ENCODE measurements around the gene CAPS2. TPM values are rescaled to one million over a fixed set of nuclear protein-coding genes. Genes with fewer than 3 reads are reported as not detected.

Gene CAPS2
- total RNA-seq, 1 donor from 2014 or later = 2.1 TPM

GRCh38 chr12:75305412-75306332 is 24.5 kb downstream of the CAPS2 start:
- intact Hi-C loops (cut with micrococcal nuclease) = no loop called here

GRCh38 chr12:75302781-75303180 is 27.3 kb downstream of the CAPS2 start:
- intact Hi-C loops (cut with micrococcal nuclease) = no loop called here

- intact Hi-C loops (cut with micrococcal nuclease) = no loop called here
These were observed 27.9 kb downstream of the CAPS2 start for GRCh38 chr12:75302225-75302624.

GRCh38 chr12:75294797-75295196 is 35.3 kb downstream of the CAPS2 start:
- intact Hi-C loops (cut with micrococcal nuclease) = no loop called here

- intact Hi-C loops (cut with micrococcal nuclease) = no loop called here
These were observed 35.8 kb downstream of the CAPS2 start for GRCh38 chr12:75294336-75294735.

GRCh38 chr12:75291014-75291413 is 39.1 kb downstream of the CAPS2 start:
- intact Hi-C loops (cut with micrococcal nuclease) = no loop called here

DNA sequence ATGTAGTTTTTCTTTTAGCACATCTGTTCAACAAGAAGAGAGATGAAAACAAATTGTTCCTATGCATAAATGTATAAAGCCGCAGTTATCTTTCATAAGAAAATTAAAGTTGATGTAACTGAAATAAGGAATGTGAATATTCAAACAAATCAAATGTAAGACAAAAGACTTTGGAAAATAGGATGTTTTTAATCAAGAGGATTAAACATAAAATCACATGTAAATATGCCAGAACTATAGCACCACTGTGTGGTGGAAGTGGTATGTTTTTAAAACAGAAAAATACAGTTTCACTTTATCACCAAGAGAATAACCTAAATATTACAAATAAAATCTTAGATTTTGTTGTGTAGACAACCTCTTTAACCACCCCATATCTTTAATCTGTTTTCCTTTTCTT is 40.4 kb downstream of the CAPS2 start:
- intact Hi-C loops (cut with micrococcal nuclease) = loop anchor here (1.0 kb wide), 1 partner anchor 600 kb away; no protein-coding TSS in a partner anchor

DNA sequence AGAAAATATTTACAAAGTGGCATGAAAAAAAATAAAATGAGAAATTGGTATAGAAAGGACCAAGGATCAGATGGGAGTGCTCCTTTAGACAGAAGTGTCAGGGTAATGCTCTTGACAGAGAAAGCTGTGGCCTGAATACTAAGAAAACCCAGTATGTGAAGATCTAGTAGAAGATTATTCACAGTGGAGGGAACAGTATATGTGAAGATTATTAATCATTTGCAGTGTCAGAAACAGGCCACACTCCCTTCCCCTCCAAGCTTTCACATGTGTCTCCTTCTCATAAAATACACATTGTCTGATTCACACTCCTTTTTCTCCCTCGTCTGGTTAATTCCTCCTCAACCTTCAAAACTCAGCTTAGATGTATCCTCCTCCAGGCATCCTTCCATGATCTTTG is 41.3 kb downstream of the CAPS2 start:
- intact Hi-C loops (cut with micrococcal nuclease) = no loop called here

DNA sequence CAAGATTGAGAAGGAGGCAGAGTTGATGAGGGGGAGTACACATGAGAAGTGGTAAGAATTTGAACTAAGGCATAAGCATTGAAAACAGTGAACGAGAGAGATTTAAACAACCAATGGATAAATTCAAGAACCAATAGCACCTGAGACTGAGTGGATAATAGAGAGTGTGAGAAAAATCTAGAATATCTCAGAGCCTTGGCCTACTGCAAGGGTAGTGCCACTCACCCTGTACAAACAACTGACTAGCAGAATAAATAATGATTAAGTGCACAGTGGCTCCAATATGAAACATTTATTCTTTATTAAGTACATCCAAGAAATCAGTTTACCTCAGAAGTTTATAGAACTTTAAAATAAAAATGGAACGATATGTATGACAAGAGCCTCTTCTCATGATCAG is 54.4 kb downstream of the CAPS2 start:
- intact Hi-C loops (cut with micrococcal nuclease) = no loop called here

DNA sequence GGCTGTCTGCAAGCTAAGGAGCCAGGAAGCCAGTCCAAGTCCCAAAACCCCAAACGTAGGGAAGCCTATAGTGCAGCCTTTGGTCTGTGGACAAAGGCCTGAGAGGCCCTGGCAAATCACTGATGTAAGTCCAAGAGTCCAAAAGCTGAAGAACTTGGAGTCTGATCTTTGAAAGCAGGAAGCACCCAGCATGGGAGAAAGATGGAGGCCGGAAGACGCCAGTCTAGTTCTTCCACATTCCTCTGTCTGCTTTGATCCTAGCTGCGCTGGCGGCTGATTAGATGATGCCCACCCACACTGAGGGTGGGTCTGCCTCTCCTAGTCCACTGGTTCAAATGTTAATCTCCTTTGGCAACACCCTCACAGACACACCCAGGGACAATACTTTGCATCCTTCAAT is 58.5 kb downstream of the CAPS2 start:
- intact Hi-C loops (cut with micrococcal nuclease) = no loop called here

- intact Hi-C loops (cut with micrococcal nuclease) = no loop called here
These were observed 60.0 kb downstream of the CAPS2 start for GRCh38 chr12:75270157-75270556.

GRCh38 chr12:75269209-75269608 is 60.9 kb downstream of the CAPS2 start:
- intact Hi-C loops (cut with micrococcal nuclease) = no loop called here

DNA sequence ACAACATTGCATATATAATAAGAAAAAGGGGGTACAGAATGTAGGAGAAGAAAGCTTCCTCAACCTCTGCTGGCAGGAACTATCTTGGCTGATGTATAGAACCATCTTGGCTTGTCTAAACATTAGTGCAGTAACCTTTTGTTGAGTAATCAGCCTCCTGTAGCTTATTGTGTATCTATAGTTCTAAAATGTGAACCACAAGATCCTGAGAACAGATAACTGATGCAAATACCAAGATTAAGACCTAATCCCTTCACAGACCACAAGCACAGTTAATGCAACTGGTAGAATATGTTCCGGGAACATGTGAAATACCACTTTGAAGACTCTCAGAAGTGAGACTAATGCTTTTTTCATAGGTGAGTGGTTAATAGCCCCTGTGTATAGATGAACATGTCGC is 69.8 kb downstream of the CAPS2 start:
- intact Hi-C loops (cut with micrococcal nuclease) = no loop called here

DNA sequence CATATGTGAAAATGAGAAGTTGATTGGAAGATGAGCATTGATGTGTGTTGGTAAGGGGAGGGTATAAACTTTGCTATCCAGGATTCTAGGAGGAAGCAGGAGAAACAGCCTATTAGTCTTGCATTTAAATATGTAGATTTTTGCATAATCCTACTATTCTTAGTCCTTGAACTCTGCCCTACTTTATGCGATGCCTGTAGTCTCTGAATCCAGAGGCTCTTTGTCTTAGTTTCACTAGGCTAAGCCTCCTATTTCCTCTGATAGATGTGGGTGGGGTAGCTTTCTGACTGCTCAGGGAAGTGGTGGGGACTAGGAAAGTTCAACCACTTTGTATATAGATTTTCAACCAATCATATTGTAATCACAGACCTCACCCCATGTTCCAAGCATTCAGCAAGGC is 71.0 kb downstream of the CAPS2 start:
- intact Hi-C loops (cut with micrococcal nuclease) = no loop called here

GRCh38 chr12:75257510-75257909 is 72.6 kb downstream of the CAPS2 start:
- intact Hi-C loops (cut with micrococcal nuclease) = no loop called here

- intact Hi-C loops (cut with micrococcal nuclease) = no loop called here
These were observed 85.0 kb downstream of the CAPS2 start for GRCh38 chr12:75245108-75245507.

DNA sequence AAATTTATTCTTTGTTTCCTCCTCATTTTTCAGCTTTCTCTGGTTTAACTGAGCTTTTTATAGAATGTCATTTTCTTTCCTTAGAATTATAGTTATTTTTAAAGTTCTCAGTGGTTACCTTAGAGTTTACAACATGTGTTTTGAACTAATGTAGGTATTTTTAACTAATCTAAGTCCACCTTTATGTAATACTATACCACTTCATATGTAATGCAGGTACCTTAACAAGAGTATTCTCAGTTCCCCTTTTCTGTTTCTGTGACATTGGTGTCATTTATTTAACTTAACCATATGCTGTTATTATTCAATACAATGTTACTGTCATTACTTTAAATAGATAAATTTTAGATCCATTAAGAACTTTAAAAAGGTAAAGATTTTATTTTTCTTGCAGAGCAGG is 90.1 kb downstream of the CAPS2 start:
- intact Hi-C loops (cut with micrococcal nuclease) = no loop called here

DNA sequence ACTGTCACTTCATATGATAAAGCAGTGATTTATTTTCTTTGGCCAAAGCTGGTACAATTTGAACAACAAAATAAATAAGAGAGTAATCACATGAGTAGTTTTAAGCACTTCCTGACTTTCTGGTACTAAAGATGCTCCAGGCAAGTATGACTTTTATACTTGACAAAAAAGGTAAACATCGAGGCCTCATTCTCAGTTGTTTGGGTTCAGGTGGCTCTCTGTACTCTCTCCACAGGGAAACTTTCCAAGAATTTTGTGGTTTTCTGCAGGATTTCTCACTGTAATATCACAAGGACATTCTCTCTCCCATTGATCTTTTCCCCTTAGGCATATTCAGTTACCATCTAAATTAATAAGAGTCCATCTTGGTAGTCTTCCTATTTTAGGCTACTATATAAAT is 93.9 kb downstream of the CAPS2 start:
- intact Hi-C loops (cut with micrococcal nuclease) = no loop called here

DNA sequence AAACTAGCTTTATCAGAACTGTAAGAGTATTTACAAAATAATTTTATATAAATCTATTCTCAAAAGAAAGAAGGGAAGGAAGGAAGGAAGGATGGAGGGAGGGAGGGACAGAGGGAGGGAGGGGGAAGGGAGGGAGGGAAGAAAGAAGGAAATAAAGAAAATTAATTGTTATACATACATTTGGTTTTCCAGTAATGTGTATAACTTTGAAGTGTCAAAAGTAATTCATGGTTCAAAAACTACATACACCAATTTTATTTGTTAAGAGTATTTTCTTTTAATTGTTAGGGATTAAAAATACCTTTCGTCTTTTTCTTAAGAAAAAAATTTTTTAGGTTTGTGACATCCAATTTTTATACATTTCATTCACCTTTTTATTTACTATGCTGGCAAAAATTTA is 103.0 kb downstream of the CAPS2 start:
- intact Hi-C loops (cut with micrococcal nuclease) = no loop called here
